OCI-LY1 (cell line): Measurements from ENCODE around the gene MTHFD1L.

ENCODE experiments used
- EZH2 ChIP-seq: fragments of 200-600 bp; sonication (generic), shearing (Covaris generic); IDR thresholded peaks from 2 replicates; pipeline ENCODE4 v1.8.0; 2017; ENCODE audit warnings: borderline replicate concordance, mixed run types, mild to moderate bottlenecking, antibody characterized with exemption, low read length, moderate library complexity, mixed read lengths
- TF ChIP-seq, protein P1 (sequence below): fragments of 200-600 bp; sonication (generic), shearing (Covaris generic); IDR thresholded peaks from 2 replicates; pipeline ENCODE4 v1.5.1; 2017; ENCODE audit warnings: mild to moderate bottlenecking, antibody characterized with exemption, low read length, moderate library complexity, mixed read lengths

DNA sequence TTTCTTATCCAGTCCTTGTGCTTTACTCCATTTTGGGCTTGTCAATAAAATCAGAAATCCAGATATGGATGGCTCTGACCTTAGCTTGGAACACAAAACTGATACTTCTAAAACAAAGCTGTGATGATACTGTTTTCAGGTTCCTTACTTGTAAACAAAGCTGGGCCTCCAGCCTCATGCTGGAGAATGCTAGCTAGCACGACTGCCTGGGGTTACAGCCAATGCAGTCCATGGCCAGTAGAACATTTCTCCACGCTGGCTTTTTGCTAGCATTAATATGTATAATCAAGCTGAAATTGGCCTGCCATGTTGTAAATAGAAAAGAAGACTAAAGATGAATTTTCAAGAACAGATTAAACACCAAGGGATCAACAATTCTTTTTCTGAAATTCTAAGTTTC lies 63.9 kb downstream of the MTHFD1L start:
- TF ChIP-seq, protein P1, sequence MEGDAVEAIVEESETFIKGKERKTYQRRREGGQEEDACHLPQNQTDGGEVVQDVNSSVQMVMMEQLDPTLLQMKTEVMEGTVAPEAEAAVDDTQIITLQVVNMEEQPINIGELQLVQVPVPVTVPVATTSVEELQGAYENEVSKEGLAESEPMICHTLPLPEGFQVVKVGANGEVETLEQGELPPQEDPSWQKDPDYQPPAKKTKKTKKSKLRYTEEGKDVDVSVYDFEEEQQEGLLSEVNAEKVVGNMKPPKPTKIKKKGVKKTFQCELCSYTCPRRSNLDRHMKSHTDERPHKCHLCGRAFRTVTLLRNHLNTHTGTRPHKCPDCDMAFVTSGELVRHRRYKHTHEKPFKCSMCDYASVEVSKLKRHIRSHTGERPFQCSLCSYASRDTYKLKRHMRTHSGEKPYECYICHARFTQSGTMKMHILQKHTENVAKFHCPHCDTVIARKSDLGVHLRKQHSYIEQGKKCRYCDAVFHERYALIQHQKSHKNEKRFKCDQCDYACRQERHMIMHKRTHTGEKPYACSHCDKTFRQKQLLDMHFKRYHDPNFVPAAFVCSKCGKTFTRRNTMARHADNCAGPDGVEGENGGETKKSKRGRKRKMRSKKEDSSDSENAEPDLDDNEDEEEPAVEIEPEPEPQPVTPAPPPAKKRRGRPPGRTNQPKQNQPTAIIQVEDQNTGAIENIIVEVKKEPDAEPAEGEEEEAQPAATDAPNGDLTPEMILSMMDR = no peak
- no peak for TF ChIP-seq EZH2
